ENCODE data around the gene NEK9.
"Not testable (repeated sequence)": the region's sequence is repeated elsewhere in the genome, so short reads cannot be mapped to it uniquely, and the experiment has no call there.

NEK9 gene

DNA sequence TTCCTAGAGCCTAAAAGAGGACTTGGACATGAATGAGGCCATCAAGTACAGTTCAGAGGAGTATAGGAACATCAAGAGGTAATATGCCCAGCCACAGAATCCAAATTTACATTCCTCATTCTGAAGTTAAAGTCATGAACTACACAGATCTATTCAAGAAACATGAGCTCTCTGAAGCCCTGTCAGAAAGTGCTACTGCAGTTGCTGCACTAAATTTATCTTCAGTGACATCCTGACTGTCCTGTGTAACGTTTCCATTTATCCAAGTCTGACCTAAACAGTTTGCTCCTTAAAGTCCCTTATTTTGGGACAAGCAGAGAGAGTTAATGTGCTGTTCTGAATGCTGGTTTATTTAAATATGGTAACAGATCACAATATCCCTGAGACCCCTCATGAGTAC lies 28.2 kb downstream of the NEK9 start:
- DNase-seq = no peak

- DNase-seq = no peak
Observed at GRCh38 chr14:75098212-75098611, 28.6 kb downstream of the NEK9 start.

DNA sequence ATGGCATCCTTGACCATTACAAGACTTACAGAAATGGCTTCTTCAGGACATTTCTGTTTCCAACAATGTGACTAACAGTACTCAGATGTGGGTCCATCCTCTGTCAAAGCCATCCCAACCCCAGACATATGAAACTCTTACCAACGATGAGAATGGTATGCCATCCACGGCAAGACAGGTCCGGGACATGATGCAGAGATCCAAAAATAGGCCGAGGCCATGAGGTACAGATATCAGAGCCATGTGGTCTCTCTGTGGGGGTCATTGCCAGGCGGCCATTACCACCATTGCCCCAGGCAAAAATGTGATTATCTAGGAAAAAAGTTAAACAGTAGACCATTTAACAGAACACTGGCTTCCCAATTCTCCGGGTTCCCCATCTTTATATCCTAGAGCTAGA lies 29.9 kb downstream of the NEK9 start:
- no peak for DNase-seq

GRCh38 chr14:75095690-75096089 lies 31.2 kb downstream of the NEK9 start:
- no peak for DNase-seq

GRCh38 chr14:75094896-75095295 lies 32.0 kb downstream of the NEK9 start:
- no peak for DNase-seq

DNA sequence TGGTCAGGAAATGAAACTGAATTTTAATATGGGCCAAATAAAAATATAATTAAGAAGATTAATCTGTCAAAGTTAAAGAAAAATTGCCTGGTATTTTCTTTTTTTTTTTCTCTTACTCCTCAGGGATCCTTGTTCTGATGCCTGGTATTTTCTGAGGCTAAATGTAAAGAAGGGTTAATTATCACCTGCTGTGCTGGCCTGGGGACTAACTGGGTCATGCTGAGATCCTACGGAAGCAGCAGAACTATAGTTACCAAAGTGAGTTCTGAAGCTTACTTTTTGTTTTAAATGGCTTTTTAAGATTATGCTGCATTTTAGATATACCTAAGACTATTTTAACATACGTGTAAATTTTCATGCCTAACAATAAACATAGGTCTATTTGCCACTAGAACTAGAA lies 34.1 kb downstream of the NEK9 start:
- DNase-seq = no peak

- DNase-seq = no peak
Observed at GRCh38 chr14:75091251-75091650, 35.6 kb downstream of the NEK9 start.

GRCh38 chr14:75090353-75090752 lies 36.5 kb downstream of the NEK9 start:
- no peak for DNase-seq

DNA sequence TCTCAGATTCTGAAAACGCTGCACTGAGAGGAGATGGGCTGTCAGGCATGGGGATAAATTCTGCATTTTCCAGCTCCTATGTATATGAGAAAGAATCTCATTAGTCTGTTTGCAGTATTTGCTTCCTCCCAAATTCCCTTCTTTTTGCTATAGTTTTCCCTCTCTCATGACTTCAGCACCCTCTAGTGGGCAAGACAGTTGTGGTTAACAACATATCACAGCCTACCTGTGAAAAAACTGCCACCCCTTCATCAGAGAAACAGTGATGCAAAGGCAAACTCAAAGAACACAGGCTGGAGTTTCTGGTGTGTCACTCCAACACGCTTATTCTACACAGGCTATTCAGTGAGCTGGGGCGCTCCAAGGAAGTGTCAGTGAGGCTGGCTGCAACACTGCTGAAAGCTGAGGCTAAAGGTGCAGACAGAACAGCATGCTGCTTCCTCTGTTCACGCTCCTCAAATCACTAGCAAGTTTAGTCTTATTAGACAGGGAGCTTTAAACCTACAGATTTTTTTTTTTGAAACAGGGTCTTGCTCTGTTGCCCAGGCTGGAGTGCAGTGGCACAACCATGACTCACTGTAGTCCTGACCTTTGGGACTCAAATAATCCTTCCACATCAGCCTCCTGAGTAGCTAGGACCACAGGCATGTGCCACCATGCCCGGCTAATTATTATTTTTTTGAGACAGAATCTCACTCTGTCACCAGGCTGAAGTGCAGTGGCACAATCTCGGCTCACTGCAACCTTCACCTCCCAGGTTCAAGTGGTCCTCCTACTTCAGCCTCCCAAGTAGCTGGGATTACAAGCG lies 38.1 kb downstream of the NEK9 start:
- no peak for DNase-seq

GRCh38 chr14:75088153-75088552 lies 38.7 kb downstream of the NEK9 start:
- DNase-seq = no peak

GRCh38 chr14:75084513-75084912 lies 42.3 kb downstream of the NEK9 start:
- DNase-seq = no peak

GRCh38 chr14:75083271-75083670 lies 43.6 kb downstream of the NEK9 start:
- DNase-seq = no peak

- DNase-seq = no peak
Observed at GRCh38 chr14:75081660-75082229, 45.1 kb downstream of the NEK9 start.

GRCh38 chr14:75079521-75079920 lies 47.3 kb downstream of the NEK9 start:
- DNase-seq = no peak

DNA sequence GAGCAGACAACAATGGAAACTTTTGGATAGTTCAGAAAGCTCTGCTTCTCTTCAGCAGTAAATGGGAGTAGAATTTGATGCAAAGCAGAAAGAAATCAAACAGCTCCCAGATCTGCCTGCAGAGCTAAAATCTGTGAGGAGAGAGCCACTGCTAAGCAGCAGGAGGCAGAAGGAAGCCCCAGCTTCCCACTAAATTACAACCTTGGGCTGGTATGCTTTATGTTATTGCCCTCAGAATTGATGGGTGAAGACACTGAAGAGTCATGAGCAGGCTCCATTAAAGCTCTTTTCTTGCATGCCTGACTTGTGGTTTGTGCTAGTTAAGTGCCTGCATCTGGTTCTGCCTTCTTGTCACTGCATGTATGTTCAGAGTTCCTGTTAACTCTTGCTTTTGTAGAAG lies 49.1 kb downstream of the NEK9 start:
- no peak for DNase-seq

GRCh38 chr14:75070383-75070782 lies 56.5 kb downstream of the NEK9 start:
- no peak for DNase-seq

DNA sequence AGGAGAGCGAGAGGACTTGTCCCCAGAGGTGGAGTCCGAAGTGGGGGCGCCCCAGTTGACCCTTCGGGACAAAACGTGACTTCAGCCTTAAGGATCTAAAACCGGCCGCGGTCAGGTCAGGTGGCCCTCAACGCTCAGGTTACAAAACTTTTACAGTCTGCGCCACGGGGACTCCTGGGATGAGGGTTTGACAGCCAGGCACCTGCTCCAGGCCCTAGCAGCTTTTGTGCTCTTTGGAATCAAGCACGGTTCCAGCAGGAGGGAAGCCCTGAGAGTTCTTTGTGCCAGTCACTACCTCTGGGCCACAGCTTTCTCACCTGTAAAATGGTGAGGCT lies 57.1 kb downstream of the NEK9 start:
- no peak for DNase-seq

DNA sequence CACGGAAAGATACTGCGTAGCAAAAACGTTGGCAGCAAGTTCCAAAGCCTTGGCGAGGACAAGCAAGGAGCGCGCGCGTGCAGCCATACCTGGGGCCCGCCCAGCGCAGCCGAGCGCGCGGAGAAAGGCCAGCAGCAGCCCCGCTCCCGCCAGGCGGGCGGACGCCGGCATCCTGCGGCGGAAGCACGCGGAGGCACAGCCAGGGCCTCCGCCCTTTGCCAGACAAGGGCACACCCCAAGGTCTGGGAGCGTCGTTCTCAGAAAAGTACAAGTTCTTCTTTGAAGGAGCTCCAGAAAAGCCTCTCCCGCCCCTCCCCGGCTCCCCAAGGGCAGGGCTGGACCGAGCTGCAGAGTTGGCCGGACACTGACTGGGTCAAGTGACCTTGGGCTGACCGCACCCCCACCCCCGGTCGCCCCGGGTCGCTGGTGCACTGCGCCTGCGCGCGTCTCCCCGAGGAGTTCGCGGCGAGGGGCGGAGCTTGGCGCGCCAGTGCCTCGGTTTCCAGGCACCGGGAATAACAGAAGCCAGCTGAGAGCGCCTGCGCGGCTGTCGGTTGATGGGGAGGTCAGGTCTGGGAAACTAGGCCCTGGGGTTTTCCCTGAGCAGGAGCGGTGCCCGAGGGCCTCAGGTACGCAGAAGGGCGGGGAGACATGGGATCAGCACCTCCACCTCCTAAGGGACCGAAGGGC lies 57.6 kb downstream of the NEK9 start, which contains the start of gene ZC2HC1C:
Gene ZC2HC1C (plus strand): TSS at position 521 of the 690 bp plus-strand sequence. CDS start 933 bp downstream, outside the sequence.
- DNase-seq = peak; percentile 53

- no peak for DNase-seq
Observed at GRCh38 chr14:75068294-75069120, 58.3 kb downstream of the NEK9 start.

DNA sequence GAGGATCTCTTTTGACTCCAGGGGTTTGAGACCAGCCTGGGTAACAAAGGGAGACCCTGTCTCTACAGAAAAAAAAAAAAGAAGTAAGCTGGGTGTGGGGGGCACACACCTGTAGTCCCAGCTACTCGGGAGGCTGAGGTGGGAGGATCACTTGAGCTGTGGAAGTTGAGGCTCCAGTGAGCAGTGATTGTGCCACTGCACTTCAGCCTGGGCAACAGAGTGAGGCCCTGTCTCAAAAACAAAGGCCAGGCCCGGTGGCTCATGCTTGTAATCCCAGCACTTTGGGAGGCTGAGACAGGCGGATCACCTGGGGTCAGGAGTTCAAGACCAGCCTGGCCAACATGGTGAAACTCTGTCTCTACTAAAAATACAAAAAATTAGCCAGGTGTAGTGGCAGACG lies 59.1 kb downstream of the NEK9 start:
- not testable (repeated sequence) for DNase-seq

DNA sequence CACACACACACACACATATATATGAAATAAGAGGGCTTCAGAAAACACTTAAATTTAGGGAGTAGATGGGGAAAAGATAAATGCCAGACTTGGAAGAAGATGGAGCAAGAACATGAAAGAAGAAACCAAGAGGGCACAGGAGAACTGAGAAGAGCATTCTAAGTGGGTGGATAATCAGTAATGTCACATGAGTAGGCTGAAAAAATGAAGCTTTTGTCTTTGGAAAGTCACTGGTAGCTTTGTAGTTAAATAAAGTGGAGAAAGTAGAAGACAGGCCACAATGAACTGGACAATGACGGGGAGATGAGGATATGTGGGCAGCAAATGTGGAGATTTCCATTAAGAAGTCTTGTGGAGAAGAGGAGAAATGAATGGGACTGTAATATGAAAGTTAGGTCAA lies 59.6 kb downstream of the NEK9 start:
- no peak for DNase-seq

- no peak for DNase-seq
Observed at GRCh38 chr14:75066691-75067090, 60.2 kb downstream of the NEK9 start.

DNA sequence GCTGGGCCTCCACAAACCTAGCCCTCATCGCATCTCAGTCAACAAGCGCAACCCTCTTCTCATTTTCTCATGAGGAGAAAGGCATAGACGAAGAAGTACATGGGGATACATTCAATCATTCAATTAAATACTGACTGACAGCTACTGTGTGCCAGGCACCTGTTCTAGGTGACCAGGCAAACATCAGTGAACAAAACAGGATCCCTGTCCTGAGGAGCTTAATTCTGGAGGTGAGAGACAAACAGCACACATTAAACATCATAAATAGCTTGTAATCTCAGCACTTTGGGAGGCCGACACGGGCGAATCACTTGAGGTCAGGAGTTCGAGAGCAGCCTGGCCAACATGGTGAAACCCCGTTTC lies 62.7 kb downstream of the NEK9 start:
- DNase-seq = no peak
